D721Med (cell line): ENCODE data around the gene VLDLR.

Source experiments
- DNase-seq: peaks from one replicate; pipeline ENCODE4 v3.0.0; 2011; ENCODE audit warnings: low spot score; ENCODE audit not compliant: insufficient read length
- FAIRE-seq: peaks from 2 replicates; lab custom pipeline; 2011; peaks lifted over from hg19 to GRCh38; lab: Jason Lieb, UNC
- CTCF ChIP-seq: IDR thresholded peaks from 2 replicates; pipeline ENCODE4 v1.5.1; 2012; ENCODE audit warnings: mild to moderate bottlenecking, control low read depth; ENCODE audit not compliant: insufficient read depth; ENCODE audit errors: missing control alignments

Gene VLDLR

DNA sequence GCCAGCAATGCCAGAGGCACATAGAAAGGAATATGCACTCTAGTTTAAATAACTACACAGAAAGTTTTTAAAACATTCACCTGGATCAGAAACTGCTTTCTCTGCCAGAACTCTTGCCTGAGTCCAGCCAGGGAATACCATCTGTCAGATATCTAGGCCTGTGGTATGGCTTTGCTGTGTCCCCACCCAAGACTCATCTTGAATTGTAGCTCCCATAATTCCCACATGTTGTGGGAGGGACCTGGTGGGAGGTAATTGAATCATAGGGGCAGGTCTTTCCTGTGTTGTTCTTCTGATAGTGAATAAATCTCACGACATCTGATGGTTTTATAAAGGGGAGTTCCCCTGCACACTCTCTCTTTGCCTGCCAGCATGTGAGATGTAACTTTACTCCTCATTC, 54.2 kb downstream of the VLDLR start:
- DNase-seq (no peak), FAIRE-seq (no peak)
- TF ChIP-seq CTCF, result no peak

GRCh38 chr9:2676466-2676865, 54.9 kb downstream of the VLDLR start:
- FAIRE-seq (no peak), DNase-seq (no peak)
- no peak for TF ChIP-seq CTCF

DNA sequence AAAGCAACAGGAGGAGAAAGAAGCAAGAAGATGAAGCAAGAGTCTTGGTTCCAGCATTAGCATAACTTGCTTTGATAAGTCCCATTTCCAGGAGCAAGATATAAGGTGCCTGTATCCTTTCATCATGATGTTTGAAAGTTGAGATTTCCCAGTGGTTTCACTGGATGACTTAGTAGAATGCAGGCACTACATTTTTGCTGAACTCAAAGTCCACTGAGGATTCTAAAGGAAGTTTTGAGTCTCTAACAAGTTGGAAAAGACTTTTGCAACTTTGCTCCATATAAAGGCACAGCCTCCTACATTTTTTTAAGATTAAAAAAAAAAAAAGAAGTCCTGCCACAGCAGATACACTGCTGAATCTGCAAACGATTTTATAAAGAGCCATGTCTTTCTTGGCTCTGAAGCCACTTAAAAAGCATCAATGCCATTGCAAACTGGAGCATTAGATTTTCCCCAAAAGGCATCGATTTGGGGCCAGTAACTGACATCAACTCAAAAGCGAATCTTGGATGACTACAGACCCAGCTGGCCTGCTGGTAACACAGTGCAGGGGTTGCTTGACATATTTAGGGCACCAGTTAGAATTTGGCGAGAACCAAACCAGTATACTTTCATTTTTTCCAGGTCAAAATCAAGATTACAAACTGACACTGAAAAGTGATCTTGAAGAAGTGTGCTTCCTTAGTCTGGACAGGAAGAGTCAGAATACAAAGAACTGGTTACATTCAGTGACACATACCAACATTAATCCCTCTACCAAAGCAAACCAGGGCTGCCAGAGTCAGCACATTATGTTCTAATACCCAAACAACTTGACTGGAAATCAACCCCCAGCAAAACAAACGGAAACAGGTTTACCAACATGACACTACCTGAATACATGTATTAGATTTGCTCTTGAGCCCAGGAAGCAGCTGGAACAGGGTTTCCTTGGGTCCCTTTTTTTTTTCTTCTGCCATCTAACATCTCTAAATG, 56.6 kb downstream of the VLDLR start:
- TF ChIP-seq CTCF, result no peak
- DNase-seq, result no peak
- no peak for FAIRE-seq

DNA sequence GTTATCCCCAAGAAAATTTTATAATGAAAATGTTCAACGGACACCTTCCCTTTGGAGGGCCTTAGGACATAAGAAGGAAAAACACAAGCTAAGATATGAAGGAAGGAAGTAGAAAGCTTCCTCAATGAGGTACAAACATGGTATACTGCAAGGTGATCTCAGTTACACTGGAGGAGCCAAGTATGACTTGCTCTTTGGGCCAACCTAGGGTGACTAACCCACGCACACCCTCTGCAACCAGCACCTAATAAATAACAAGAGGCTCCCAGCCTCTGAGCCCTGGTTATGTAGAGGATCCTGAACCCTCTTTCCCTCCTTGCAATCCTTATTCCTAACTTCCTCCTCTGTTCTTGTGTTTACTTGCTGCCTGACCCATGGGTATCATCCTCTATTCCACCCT, 57.4 kb downstream of the VLDLR start:
- DNase-seq (no peak), FAIRE-seq (no peak)
- TF ChIP-seq CTCF, result no peak

DNA sequence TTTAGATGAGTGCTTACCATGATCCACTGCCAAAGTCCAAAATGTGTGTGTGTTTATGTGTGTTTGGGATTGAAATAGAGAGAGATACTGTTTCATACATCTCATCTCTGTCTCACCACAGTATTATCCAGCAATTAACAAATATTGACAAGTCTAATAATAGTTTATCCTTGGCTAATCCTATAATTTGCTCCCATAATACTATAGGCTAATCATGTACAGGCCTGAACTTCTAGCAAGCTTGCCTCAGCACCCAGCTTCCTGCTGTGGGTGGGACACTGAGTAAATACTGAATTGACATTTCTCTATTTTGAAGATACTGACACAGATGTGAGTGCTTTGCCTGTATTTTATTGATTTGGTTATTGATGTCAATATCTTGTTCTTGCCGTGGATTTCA, 60.4 kb downstream of the VLDLR start:
- DNase-seq (peak; percentile 51), FAIRE-seq (peak; percentile 98)
- no peak for TF ChIP-seq CTCF

DNA sequence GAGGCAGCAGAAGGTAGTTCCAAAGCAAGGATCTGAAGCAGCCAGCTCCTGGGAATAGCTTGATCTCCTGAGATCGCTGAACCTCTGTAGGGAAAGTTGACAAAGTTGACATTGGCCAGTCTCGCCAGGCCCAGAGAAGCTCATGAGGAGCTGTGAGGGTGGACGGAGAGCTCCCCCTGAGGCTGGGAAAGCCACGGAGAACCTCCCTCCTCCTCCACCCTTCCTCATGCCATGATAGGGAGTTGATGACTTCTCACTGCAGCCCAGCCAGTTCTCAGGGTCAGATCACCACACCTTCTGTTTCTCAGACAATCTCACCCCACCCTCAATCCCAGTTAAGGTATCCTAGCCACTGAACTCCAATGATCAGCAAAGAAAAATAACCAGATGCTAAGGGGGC, 65.3 kb downstream of the VLDLR start:
- FAIRE-seq, result no peak
- TF ChIP-seq CTCF, result no peak

GRCh38 chr9:2688636-2689035, 67.0 kb downstream of the VLDLR start:
- DNase-seq (no peak), FAIRE-seq (no peak)
- no peak for TF ChIP-seq CTCF

More for the DNA sequence above, 65.3 kb downstream of the VLDLR start:
- DNase-seq, result no peak
